NB4 (cell line): Measurements from ENCODE around the gene DNAH1.
A peak's percentile ranks its signal among the peaks of the same experiment; 100 is the strongest.

Experiments used
- POLR2A ChIP-seq: IDR thresholded peaks from 2 replicates; pipeline ENCODE4 v1.6.1; 2011; ENCODE audit warnings: mild to moderate bottlenecking; ENCODE audit not compliant: insufficient read length; ENCODE audit errors: extremely low read depth
- TF ChIP-seq, protein P1 (sequence below): IDR thresholded peaks from one replicate; pipeline ENCODE4 v1.5.1; 2012; ENCODE audit warnings: low read depth, low read length
- TF ChIP-seq, protein P2 (sequence below): IDR thresholded peaks from 2 replicates; pipeline ENCODE4 v1.6.1; 2011; ENCODE audit warnings: low read depth, low read length

DNA sequence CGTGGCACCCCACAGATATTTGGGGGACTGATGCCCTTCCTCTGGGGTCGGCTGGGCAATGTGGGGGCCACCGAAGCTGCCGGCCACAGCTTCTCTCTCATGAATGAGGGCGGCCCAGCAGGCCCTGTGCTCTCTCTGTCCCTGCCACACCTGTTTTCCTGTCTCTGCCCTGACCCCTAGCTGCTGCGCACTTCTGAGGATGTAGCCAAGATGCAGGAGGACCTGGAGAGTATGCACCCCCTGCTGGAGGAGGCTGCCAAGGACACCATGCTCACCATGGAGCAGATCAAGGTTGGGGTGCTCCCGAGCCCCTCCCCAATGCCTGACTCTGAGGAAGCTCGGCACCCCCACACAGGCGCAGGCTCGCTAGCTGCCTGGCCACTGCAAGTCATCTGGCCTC is 69.0 kb downstream of the DNAH1 start:
- TF ChIP-seq, protein P1, sequence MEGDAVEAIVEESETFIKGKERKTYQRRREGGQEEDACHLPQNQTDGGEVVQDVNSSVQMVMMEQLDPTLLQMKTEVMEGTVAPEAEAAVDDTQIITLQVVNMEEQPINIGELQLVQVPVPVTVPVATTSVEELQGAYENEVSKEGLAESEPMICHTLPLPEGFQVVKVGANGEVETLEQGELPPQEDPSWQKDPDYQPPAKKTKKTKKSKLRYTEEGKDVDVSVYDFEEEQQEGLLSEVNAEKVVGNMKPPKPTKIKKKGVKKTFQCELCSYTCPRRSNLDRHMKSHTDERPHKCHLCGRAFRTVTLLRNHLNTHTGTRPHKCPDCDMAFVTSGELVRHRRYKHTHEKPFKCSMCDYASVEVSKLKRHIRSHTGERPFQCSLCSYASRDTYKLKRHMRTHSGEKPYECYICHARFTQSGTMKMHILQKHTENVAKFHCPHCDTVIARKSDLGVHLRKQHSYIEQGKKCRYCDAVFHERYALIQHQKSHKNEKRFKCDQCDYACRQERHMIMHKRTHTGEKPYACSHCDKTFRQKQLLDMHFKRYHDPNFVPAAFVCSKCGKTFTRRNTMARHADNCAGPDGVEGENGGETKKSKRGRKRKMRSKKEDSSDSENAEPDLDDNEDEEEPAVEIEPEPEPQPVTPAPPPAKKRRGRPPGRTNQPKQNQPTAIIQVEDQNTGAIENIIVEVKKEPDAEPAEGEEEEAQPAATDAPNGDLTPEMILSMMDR, result peak; percentile 79
- TF ChIP-seq POLR2A, result no peak
- TF ChIP-seq, protein P2, sequence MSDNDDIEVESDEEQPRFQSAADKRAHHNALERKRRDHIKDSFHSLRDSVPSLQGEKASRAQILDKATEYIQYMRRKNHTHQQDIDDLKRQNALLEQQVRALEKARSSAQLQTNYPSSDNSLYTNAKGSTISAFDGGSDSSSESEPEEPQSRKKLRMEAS, result no peak
